HepG2 (cell line): ENCODE data around the gene CLTA. TPM values are rescaled to one million over a fixed set of nuclear protein-coding genes. Genes with fewer than 3 reads are reported as not detected.

Experiments used
- CERS6 ChIP-seq: sonication (generic); formaldehyde crosslinking; IDR thresholded peaks from 2 replicates; pipeline ENCODE4 v1.5.0; 2020; ENCODE audit warnings: missing genetic modification reagents
- ELF1 ChIP-seq: sonication (generic); formaldehyde crosslinking; IDR thresholded peaks from 2 replicates; pipeline ENCODE4 v1.4.0; 2020; ENCODE audit warnings: missing genetic modification reagents
- GFI1 ChIP-seq: sonication (generic); formaldehyde crosslinking; IDR thresholded peaks from 2 replicates; pipeline ENCODE4 v1.5.0; 2020; ENCODE audit warnings: missing genetic modification reagents, mild to moderate bottlenecking, borderline replicate concordance
- HNRNPK ChIP-seq: fragments of 200-400 bp; formaldehyde crosslinking; IDR thresholded peaks from 2 replicates; pipeline ENCODE4 v1.6.1; 2018; ENCODE audit warnings: low read length, low read depth, moderate library complexity, mild to moderate bottlenecking; ENCODE audit not compliant: poor library complexity, severe bottlenecking
- LBX2 ChIP-seq: sonication (generic); formaldehyde crosslinking; IDR thresholded peaks from 2 replicates; pipeline ENCODE4 v1.5.0; 2020; ENCODE audit warnings: missing genetic modification reagents, mild to moderate bottlenecking, borderline replicate concordance
- MED1 ChIP-seq: sonication (generic); formaldehyde crosslinking; IDR thresholded peaks from 2 replicates; pipeline ENCODE4 v1.4.0; 2020; ENCODE audit warnings: missing genetic modification reagents
- TCF12 ChIP-seq, 2 experiments: fragments of 450-650 bp in 1 of 2; sonication (generic) in 1 of 2; formaldehyde crosslinking in 1 of 2; IDR thresholded peaks; 2 replicates each; pipeline versions ENCODE4 v1.6.1 to v1.8.0; 2017 to 2022; ENCODE audit warnings: antibody characterized with exemption in 1 of 2, mild to moderate bottlenecking in 1 of 2, missing genetic modification reagents in 1 of 2, moderate library complexity in 1 of 2
- ZMYM3 ChIP-seq: sonication (generic); formaldehyde crosslinking; IDR thresholded peaks from 2 replicates; pipeline ENCODE4 v1.5.1; 2020; ENCODE audit warnings: mild to moderate bottlenecking, missing genetic modification reagents
- ZNF567 ChIP-seq: sonication (generic); formaldehyde crosslinking; IDR thresholded peaks from 2 replicates; pipeline ENCODE4 v1.8.1; 2023; ENCODE audit warnings: mild to moderate bottlenecking, missing genetic modification reagents, borderline replicate concordance
- ZNF607 ChIP-seq: sonication (generic); formaldehyde crosslinking; IDR thresholded peaks from 2 replicates; pipeline ENCODE4 v1.5.1; 2020; ENCODE audit warnings: missing genetic modification reagents, mild to moderate bottlenecking, borderline replicate concordance
- ZNF704 ChIP-seq: sonication (generic); formaldehyde crosslinking; IDR thresholded peaks from 2 replicates; pipeline ENCODE4 v1.8.1; 2023; ENCODE audit warnings: mild to moderate bottlenecking, inconsistent platforms, moderate library complexity, missing genetic modification reagents, borderline replicate concordance
- polyA plus RNA-seq, 8 experiments: library from polyadenylated mRNA; depleted of rRNA in 3 of 8; stranded (reverse) in 7 of 8; unstranded in 1 of 8; fragments of >200 nt; fragmentation: Illumina TruSeq in 4 of 8; extraction: Trizol in 4 of 8; gene quantifications; 2 replicates each; pipeline versions ENCODE4 v1.2.1 to v1.2.3, GENCODE V29; 2011 to 2016; ENCODE audit warnings: low read depth in 4 of 8, missing spikeins in 1 of 8, mixed read lengths in 1 of 8; ENCODE audit not compliant: insufficient read depth in 1 of 8
- total RNA-seq, 5 experiments: library from RNA; depleted of rRNA; stranded (reverse); fragments of >200 nt; fragmentation: Illumina TruSeq; extraction: Trizol; gene quantifications; 2 replicates each; pipeline ENCODE4 v1.2.3, GENCODE V29; 2016; ENCODE audit warnings: low read depth in 1 of 5
- TF ChIP-seq, protein P1 (sequence below): sonication (generic); formaldehyde crosslinking; conservative IDR thresholded peaks from 2 replicates; pipeline ENCODE4 v1.8.0; 2022; ENCODE audit warnings: mild to moderate bottlenecking, moderate library complexity, missing genetic modification reagents

Gene CLTA
- total and polyA plus RNA-seq, 2 of the 13 experiments (the other 11 are each of a cell fraction or from before 2014, with no cell fraction given): 143 to 222 TPM

GRCh38 chr9:36217256-36217968, 26.7 kb downstream of the CLTA start (continued):
- TF ChIP-seq MED1 (CRISPR knock-in tag) (no peak), HNRNPK (no peak), GFI1 (CRISPR knock-in tag) (no peak), LBX2 (CRISPR knock-in tag) (no peak), ZNF567 (CRISPR knock-in tag) (no peak), CERS6 (CRISPR knock-in tag) (no peak), ZNF607 (no peak), TCF12 (IDR thresholded peaks at IDR 0.05) (no peak), TCF12 (CRISPR knock-in tag; IDR thresholded peaks at IDR 0.05) (no peak), ZMYM3 (no peak), ELF1 (CRISPR knock-in tag) (no peak), ZNF704 (no peak)
- TF ChIP-seq, protein P1, sequence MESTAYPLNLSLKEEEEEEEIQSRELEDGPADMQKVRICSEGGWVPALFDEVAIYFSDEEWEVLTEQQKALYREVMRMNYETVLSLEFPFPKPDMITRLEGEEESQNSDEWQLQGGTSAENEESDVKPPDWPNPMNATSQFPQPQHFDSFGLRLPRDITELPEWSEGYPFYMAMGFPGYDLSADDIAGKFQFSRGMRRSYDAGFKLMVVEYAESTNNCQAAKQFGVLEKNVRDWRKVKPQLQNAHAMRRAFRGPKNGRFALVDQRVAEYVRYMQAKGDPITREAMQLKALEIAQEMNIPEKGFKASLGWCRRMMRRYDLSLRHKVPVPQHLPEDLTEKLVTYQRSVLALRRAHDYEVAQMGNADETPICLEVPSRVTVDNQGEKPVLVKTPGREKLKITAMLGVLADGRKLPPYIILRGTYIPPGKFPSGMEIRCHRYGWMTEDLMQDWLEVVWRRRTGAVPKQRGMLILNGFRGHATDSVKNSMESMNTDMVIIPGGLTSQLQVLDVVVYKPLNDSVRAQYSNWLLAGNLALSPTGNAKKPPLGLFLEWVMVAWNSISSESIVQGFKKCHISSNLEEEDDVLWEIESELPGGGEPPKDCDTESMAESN: no peak
